Hepatocyte (in vitro differentiated cells): ENCODE data around the gene ADAM12.

ENCODE experiments used
- CTCF ChIP-seq: fragments of 200-600 bp; sonication (generic); IDR thresholded peaks from 2 replicates; pipeline ENCODE4 v1.5.1; 2016; ENCODE audit warnings: antibody characterized with exemption, mild to moderate bottlenecking; ENCODE audit not compliant: poor library complexity
- EZH2 ChIP-seq: fragments of 200-600 bp; sonication (generic); IDR thresholded peaks from 2 replicates; pipeline ENCODE4 v1.6.1; 2016; ENCODE audit warnings: antibody characterized with exemption, mild to moderate bottlenecking, borderline replicate concordance
- EZH2phosphoT487 ChIP-seq: fragments of 200-600 bp; sonication (generic); IDR thresholded peaks from one replicate; pipeline ENCODE4 v1.6.1; 2018; ENCODE audit warnings: antibody characterized with exemption, mild to moderate bottlenecking, low read depth, moderate library complexity; ENCODE audit not compliant: unreplicated experiment, severe bottlenecking

- no peak for TF ChIP-seq CTCF
- TF ChIP-seq EZH2: no peak
- TF ChIP-seq EZH2phosphoT487: no peak
Observed at GRCh38 chr10:126057494-126057893, 330.8 kb downstream of the ADAM12 start.
